ENCODE measurements around the gene TMEM179. TPM values are rescaled to one million over a fixed set of nuclear protein-coding genes. Genes with fewer than 3 reads are reported as not detected.
A peak's percentile ranks its signal among the peaks of the same experiment; 100 is the strongest.

Gene TMEM179
- total RNA-seq, 1 experiment from 2014 or later: 11.4 TPM

DNA sequence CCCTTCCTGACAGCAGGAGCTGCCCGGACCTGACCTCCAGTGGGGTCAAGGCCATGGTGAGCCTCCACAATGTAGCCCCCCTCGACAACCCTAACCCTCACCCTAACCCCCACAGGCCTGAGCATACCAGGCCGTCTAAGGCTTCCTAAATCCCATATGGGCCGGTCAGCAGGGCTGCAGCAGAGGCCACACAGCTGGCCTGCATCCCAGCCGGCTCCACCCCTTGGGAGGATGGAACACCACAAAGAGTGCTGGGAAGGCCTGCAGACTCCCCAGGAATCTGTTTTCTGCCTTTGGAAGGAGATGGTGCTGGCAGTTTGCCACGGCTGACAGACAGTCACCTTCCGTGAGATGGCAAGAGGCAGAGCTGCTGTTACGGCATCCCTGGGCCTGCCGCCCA is 2.8 kb downstream of the TMEM179 start:
- Histone ChIP-seq H3K9me3 (ENCODE audit: control insufficient read depth, low read depth, low read length) (no peaks in the 10 kb centered on the region), H3K14ac (ENCODE audit: insufficient read depth, low read length) (no peak overlapping the region), H3K23me2 (ENCODE audit: insufficient read length, low read depth, low read length, poor library complexity, severe bottlenecking) (peaks cover 7% of the 10 kb centered on the region), H2BK20ac (ENCODE audit: low read depth, low read length, poor library complexity, severe bottlenecking) (no peak overlapping the region), H3K23ac (ENCODE audit: insufficient read length, low read depth, low read length) (no peak overlapping the region), H4K20me1 (ENCODE audit: control insufficient read depth, insufficient read depth, insufficient read length) (no peaks in the 10 kb centered on the region), H3K79me1 (ENCODE audit: insufficient read depth, low read depth, low read length, poor library complexity, severe bottlenecking) (no peaks in the 10 kb centered on the region), H3K27me3 (ENCODE audit: insufficient read depth, low read length) (peaks cover 2% of the 10 kb centered on the region; the same call in 1 of the 2 replicates), H3K27ac (ENCODE audit: insufficient read length, low read depth, low read length) (no peak overlapping the region), H3K4me2 (ENCODE audit: insufficient read depth, insufficient read length, low read length) (no peak overlapping the region), H3K4me1 (ENCODE audit: insufficient read depth, low read length) (no peaks in the 10 kb centered on the region), H2AK5ac (ENCODE audit: insufficient read length, low read length) (no peak overlapping the region), H3K4ac (ENCODE audit: low read depth, low read length) (no peak overlapping the region), H2BK15ac (ENCODE audit: low read depth, low read length) (no peak overlapping the region), H2BK5ac (ENCODE audit: insufficient read length, low read length) (no peak overlapping the region), H4K91ac (ENCODE audit: insufficient read length, low read depth, low read length) (no peak overlapping the region), H4K8ac (replicated peaks; ENCODE audit: insufficient read length, low read depth, low read length) (no peak overlapping the region), H3T11ph (ENCODE audit: low read length) (no peak overlapping the region), H2BK12ac (ENCODE audit: insufficient read length, low read depth, low read length) (no peak overlapping the region), H3K9ac (ENCODE audit: extremely low read depth, insufficient read length, low read length) (no peak overlapping the region), H2BK120ac (ENCODE audit: low read depth, low read length, poor library complexity, severe bottlenecking) (no peak overlapping the region), H3K79me2 (ENCODE audit: insufficient read depth, low read length) (no peaks in the 10 kb centered on the region), H2AFZ (ENCODE audit: low read length) (no peak overlapping the region), H4K5ac (ENCODE audit: insufficient read length, low read depth, low read length) (no peak overlapping the region), H3K56ac (ENCODE audit: insufficient read length, low read depth, low read length) (no peak overlapping the region), H3K18ac (ENCODE audit: insufficient read length, low read depth, low read length) (no peak overlapping the region)
- no peaks in the 10 kb centered on the region; a peak in 1 of 5 replicates for H3K9me3 Mint-ChIP-seq
- DNase-seq: no peak
- no peak overlapping the region for H3K4me3 Mint-ChIP-seq
- TF ChIP-seq, protein P1, sequence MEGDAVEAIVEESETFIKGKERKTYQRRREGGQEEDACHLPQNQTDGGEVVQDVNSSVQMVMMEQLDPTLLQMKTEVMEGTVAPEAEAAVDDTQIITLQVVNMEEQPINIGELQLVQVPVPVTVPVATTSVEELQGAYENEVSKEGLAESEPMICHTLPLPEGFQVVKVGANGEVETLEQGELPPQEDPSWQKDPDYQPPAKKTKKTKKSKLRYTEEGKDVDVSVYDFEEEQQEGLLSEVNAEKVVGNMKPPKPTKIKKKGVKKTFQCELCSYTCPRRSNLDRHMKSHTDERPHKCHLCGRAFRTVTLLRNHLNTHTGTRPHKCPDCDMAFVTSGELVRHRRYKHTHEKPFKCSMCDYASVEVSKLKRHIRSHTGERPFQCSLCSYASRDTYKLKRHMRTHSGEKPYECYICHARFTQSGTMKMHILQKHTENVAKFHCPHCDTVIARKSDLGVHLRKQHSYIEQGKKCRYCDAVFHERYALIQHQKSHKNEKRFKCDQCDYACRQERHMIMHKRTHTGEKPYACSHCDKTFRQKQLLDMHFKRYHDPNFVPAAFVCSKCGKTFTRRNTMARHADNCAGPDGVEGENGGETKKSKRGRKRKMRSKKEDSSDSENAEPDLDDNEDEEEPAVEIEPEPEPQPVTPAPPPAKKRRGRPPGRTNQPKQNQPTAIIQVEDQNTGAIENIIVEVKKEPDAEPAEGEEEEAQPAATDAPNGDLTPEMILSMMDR (conservative IDR thresholded peaks at IDR 0.05): no peak
- WGBS (ENCODE audit: extremely low coverage, insufficient read length, low lambda C conversion rate): no CpG with 5 or more reads among the region's 9 CpGs
- H3K36me3 Mint-ChIP-seq (ENCODE audit: insufficient read depth in 1 of 3, low read depth in 3 of 3): no peaks in the 10 kb centered on the region
- peaks cover 7 to 17% of the 10 kb centered on the region in 2 experiments for H3K4me1 Mint-ChIP-seq
- H3K27me3 Mint-ChIP-seq (ENCODE audit: low read depth): peaks cover 48% of the 10 kb centered on the region
- 0 out of 7 replicates have a peak overlapping the region, but pooled peaks of 1 of the 3 experiments have one; percentile 18 for H3K27ac Mint-ChIP-seq

Measured in H9 (cell line).